ENCODE measurements around the gene FARP2.

- TF ChIP-seq CTCF (IDR thresholded peaks at IDR 0.05), result no peak
- TF ChIP-seq POLR2A (IDR thresholded peaks at IDR 0.05), result no peak
Measured at GRCh38 chr2:241532733-241533601, 176.9 kb downstream of the FARP2 start.

Measured in heart left ventricle (tissue), 13 donors.